BLaER1 (cell line): Measurements from ENCODE around the gene ANXA7.

ENCODE experiments used
- H3K27ac ChIP-seq: shearing (Covaris generic); formaldehyde crosslinking; 2 replicates; pipeline ENCODE4 v1.8.1; 2022
- H3K27me3 ChIP-seq: shearing (Covaris generic); formaldehyde crosslinking; 2 replicates; pipeline ENCODE4 v1.8.1; 2022
- H3K36me3 ChIP-seq: shearing (Covaris generic); formaldehyde crosslinking; 2 replicates; pipeline ENCODE4 v1.8.1; 2022
- H3K4me1 ChIP-seq: shearing (Covaris generic); formaldehyde crosslinking; 2 replicates; pipeline ENCODE4 v1.8.1; 2022
- H3K4me2 ChIP-seq: shearing (Covaris generic); formaldehyde crosslinking; 2 replicates; pipeline ENCODE4 v1.8.1; 2022
- H3K4me3 ChIP-seq: shearing (Covaris generic); formaldehyde crosslinking; 2 replicates; pipeline ENCODE4 v1.8.1; 2022
- H3K9ac ChIP-seq: shearing (Covaris generic); formaldehyde crosslinking; 2 replicates; pipeline ENCODE4 v1.8.1; 2022
- H3K9me3 ChIP-seq: shearing (Covaris generic); formaldehyde crosslinking; 2 replicates; pipeline ENCODE4 v1.8.1; 2022
- H4K20me1 ChIP-seq: shearing (Covaris generic); formaldehyde crosslinking; 2 replicates; pipeline ENCODE4 v1.8.1; 2022
- Cebpa-rat ChIP-seq: shearing (Covaris generic); IDR thresholded peaks from 2 replicates; pipeline ENCODE4 v1.8.1; 2022

Gene ANXA7

DNA sequence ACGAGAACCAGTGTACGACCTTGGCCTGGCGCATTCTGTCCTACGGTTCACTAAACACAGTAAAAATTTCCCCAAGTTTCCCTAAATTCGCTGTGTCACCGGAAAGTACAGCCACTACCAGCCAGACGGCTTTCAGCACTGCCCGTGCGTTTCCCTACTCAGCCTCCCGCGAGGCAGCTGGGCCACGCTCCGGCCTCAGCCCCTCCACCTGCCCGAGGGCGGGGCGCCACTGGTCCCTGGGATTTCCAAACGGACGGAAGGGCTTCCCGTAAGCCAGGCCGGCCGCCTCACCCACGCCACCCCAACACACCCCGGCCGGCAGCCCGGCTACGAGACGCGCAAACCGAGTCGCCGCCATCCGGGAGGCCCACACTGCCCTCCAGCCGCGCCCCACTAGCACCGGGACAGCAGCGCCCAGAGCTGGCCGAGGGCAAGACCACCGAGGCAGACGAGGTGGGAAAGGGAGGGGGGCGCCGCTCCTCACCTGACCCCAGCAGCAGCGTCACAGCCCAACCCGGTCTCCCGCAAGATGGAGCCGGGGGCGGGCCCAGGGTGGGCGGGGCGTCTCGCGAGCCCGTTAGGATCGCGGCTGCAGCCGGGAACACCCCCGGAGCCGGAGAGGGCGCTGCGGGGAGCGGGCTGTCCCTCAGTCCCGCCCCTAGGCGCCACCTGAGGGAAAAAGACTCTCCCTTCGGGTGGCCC lies at the start of gene ANXA7:
Gene ANXA7, minus strand, starts transcription at position 531 of the 702 bp plus-strand sequence. CDS start 13,202 bp downstream, outside the sequence.
- H3K9me3 ChIP-seq: no peaks in the 10 kb centered on the region
- peaks cover 21% of the 10 kb centered on the region for H3K4me1 ChIP-seq
- H3K27ac ChIP-seq: peak within 1 kb of the TSS; percentile 91
- H4K20me1 ChIP-seq: peaks cover 15% of the 10 kb centered on the region
- peak within 1 kb of the TSS; percentile 96 for H3K4me2 ChIP-seq
- H3K36me3 ChIP-seq: no peaks in the 10 kb centered on the region
- no peaks in the 10 kb centered on the region for H3K27me3 ChIP-seq
- TF ChIP-seq Cebpa-rat: no peak
- peak within 1 kb of the TSS; percentile 98 for H3K4me3 ChIP-seq
- peak within 1 kb of the TSS; percentile 96 for H3K9ac ChIP-seq

GRCh38 chr10:73460897-73461296 lies 47.0 kb upstream of the ANXA7 start:
- Histone ChIP-seq H3K27me3 (no peaks in the 10 kb centered on the region), H3K4me1 (no peaks in the 10 kb centered on the region), H3K4me2 (no peak overlapping the region), H3K36me3 (peaks cover 75% of the 10 kb centered on the region), H3K27ac (no peak overlapping the region), H3K9me3 (no peaks in the 10 kb centered on the region), H3K4me3 (no peak overlapping the region), H3K9ac (no peak overlapping the region), H4K20me1 (no peaks in the 10 kb centered on the region)
- no peak for TF ChIP-seq Cebpa-rat

- Histone ChIP-seq H3K27me3 (no peaks in the 10 kb centered on the region), H3K4me3 (no peak overlapping the region), H3K36me3 (peaks cover 67% of the 10 kb centered on the region), H4K20me1 (no peaks in the 10 kb centered on the region), H3K4me1 (no peaks in the 10 kb centered on the region), H3K4me2 (no peak overlapping the region), H3K9ac (no peak overlapping the region), H3K9me3 (no peaks in the 10 kb centered on the region), H3K27ac (no peak overlapping the region)
- TF ChIP-seq Cebpa-rat: no peak
Measured at GRCh38 chr10:73459683-73460314, 45.9 kb upstream of the ANXA7 start.

DNA sequence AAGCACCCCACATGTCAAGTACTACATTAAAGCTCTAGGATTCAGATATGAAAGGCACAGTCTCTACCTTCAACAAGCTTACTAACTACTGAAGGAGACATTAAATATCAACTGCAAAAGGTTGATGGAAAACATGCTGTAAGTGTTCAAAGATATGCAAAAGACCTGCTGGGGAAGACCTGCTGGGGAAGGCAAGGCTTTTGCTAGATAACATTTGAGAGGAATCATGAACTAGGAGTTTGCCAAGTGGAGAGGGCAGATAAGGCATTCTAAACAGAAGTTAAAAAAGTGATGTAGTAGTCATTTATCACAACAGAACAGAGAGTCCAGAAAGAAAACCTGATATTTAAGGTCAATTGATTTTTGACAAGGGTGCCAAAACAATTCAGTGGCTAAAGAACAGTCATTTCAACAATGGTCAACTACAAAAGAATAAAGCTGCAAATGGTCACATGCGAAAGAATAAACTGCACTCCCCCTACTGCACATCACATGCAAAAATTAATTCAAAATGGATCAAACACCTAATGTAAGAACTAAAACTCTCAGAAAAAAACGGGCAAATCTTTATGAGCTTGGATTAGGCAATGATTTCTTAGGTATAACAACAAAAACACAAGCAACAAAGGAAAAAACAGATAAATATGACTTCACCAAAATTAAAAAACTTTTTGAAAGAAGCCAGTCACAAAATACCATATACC lies 42.5 kb upstream of the ANXA7 start:
- no peak overlapping the region for H3K27ac ChIP-seq
- no peaks in the 10 kb centered on the region for H3K9me3 ChIP-seq
- no peaks in the 10 kb centered on the region for H3K4me1 ChIP-seq
- H3K36me3 ChIP-seq: peaks cover 48% of the 10 kb centered on the region
- no peak overlapping the region for H3K4me2 ChIP-seq
- TF ChIP-seq Cebpa-rat: no peak
- H4K20me1 ChIP-seq: no peaks in the 10 kb centered on the region
- H3K4me3 ChIP-seq: no peak overlapping the region
- no peak overlapping the region for H3K9ac ChIP-seq
- no peaks in the 10 kb centered on the region for H3K27me3 ChIP-seq

DNA sequence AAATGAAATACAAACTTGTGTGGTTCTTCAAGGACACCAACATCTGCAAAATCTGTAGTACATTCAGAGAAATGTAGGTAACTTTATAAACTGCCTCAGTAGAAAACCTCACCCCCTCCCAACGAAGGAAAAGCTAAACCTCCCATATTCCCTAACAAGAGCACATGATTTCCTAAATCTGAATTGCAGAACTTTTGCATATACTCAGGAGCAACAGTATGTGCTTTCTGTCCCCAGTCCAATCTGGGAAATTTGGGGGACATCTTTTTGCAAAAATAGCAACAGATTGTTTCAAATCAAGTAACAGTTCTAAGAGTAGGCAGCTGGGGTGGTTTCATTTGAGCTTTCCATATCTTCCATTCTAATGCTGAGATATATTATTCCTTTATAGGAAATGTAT lies 35.3 kb upstream of the ANXA7 start:
- Histone ChIP-seq H3K27me3 (no peaks in the 10 kb centered on the region), H3K36me3 (peaks cover 36% of the 10 kb centered on the region), H3K4me1 (peaks cover 15% of the 10 kb centered on the region), H3K4me3 (no peak overlapping the region), H3K27ac (no peak overlapping the region), H3K9ac (no peak overlapping the region), H4K20me1 (no peaks in the 10 kb centered on the region), H3K4me2 (no peak overlapping the region), H3K9me3 (no peaks in the 10 kb centered on the region)
- no peak for TF ChIP-seq Cebpa-rat

GRCh38 chr10:73448384-73448783 lies 34.5 kb upstream of the ANXA7 start:
- Histone ChIP-seq H3K4me1 (peaks cover 22% of the 10 kb centered on the region), H3K9me3 (no peaks in the 10 kb centered on the region), H3K36me3 (peaks cover 35% of the 10 kb centered on the region), H3K4me3 (no peak overlapping the region), H3K4me2 (no peak overlapping the region), H4K20me1 (no peaks in the 10 kb centered on the region), H3K27ac (no peak overlapping the region), H3K9ac (no peak overlapping the region), H3K27me3 (no peaks in the 10 kb centered on the region)
- no peak for TF ChIP-seq Cebpa-rat

DNA sequence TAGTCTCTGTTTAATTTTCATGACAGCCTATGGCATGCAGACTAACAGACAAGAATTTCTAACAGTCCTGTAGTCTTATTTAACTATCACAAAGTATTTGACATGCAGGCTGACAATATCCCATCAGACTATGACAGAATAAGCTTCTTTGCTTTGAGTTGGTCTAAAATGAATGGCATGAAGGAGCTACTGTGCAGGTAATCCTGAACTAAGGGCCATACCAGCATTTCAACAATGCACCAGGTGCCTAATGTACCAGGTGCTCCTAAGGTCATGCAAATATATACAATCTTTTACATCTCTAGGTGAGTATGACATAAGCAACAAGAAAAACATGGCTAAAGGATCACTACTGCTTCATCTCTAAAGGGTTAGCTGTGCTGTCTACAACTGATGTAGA lies 33.1 kb upstream of the ANXA7 start:
- Histone ChIP-seq H3K4me1 (peaks cover 36% of the 10 kb centered on the region), H3K27me3 (no peaks in the 10 kb centered on the region), H4K20me1 (no peaks in the 10 kb centered on the region), H3K4me3 (no peak overlapping the region), H3K36me3 (peaks cover 26% of the 10 kb centered on the region), H3K9me3 (no peaks in the 10 kb centered on the region), H3K27ac (no peak overlapping the region), H3K9ac (no peak overlapping the region), H3K4me2 (no peak overlapping the region)
- TF ChIP-seq Cebpa-rat: no peak

DNA sequence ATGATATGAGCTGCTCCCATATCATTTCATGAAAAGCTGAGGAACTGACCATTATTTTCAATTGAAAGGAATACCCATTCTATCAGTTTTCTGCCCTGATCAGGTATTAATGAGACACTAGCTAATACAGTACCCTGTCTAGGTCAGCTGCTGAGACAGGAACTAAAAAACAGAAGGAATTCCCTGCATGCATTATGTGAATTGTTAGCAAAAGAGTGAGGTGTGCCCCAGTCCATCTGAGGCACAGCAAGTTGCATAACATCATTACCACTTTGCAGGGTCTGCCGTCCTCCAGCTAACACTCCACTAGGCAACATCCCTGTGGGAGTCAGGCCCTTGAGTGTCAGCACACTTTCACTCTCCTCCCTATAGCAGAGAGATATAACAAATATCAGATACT lies 30.6 kb upstream of the ANXA7 start:
- no peaks in the 10 kb centered on the region for H3K9me3 ChIP-seq
- peak overlapping the region; percentile 52; the same call in 1 of the 2 replicates for H3K9ac ChIP-seq
- no peak overlapping the region for H3K4me3 ChIP-seq
- TF ChIP-seq Cebpa-rat: no peak
- no peaks in the 10 kb centered on the region for H3K27me3 ChIP-seq
- peak overlapping the region; percentile 64 for H3K27ac ChIP-seq
- H4K20me1 ChIP-seq: no peaks in the 10 kb centered on the region
- H3K4me2 ChIP-seq: peak overlapping the region; percentile 72
- peaks cover 36% of the 10 kb centered on the region for H3K4me1 ChIP-seq
- H3K36me3 ChIP-seq: peaks cover 37% of the 10 kb centered on the region

- Histone ChIP-seq H3K9me3 (no peaks in the 10 kb centered on the region), H3K4me2 (no peak overlapping the region), H3K4me1 (peaks cover 27% of the 10 kb centered on the region), H4K20me1 (no peaks in the 10 kb centered on the region), H3K27me3 (no peaks in the 10 kb centered on the region), H3K9ac (no peak overlapping the region), H3K27ac (no peak overlapping the region), H3K4me3 (no peak overlapping the region), H3K36me3 (peaks cover 42% of the 10 kb centered on the region)
- TF ChIP-seq Cebpa-rat: no peak
Measured at GRCh38 chr10:73439605-73440312, 25.9 kb upstream of the ANXA7 start.
